Measurements from ENCODE around the gene RBM20.

DNA sequence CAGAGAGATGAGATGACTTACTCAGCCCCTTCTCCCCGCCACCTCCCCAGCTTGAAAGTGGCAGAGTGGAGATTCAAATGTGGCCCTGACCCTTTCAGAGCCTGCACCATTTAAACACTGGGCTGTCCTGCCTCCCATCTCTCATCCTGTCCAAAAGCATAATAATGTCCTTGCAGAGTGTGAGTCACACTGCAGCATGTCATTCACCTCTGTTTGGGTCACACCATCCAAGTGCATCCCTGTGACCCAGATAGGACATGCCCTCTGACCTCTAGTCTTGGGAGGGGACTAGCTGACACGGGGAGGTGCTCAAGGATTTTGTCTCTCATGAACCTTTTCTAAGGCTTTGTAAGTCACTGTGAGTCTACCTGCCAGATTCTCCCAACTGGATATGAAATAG is 138.5 kb downstream of the RBM20 start:
- TF ChIP-seq, protein P1, sequence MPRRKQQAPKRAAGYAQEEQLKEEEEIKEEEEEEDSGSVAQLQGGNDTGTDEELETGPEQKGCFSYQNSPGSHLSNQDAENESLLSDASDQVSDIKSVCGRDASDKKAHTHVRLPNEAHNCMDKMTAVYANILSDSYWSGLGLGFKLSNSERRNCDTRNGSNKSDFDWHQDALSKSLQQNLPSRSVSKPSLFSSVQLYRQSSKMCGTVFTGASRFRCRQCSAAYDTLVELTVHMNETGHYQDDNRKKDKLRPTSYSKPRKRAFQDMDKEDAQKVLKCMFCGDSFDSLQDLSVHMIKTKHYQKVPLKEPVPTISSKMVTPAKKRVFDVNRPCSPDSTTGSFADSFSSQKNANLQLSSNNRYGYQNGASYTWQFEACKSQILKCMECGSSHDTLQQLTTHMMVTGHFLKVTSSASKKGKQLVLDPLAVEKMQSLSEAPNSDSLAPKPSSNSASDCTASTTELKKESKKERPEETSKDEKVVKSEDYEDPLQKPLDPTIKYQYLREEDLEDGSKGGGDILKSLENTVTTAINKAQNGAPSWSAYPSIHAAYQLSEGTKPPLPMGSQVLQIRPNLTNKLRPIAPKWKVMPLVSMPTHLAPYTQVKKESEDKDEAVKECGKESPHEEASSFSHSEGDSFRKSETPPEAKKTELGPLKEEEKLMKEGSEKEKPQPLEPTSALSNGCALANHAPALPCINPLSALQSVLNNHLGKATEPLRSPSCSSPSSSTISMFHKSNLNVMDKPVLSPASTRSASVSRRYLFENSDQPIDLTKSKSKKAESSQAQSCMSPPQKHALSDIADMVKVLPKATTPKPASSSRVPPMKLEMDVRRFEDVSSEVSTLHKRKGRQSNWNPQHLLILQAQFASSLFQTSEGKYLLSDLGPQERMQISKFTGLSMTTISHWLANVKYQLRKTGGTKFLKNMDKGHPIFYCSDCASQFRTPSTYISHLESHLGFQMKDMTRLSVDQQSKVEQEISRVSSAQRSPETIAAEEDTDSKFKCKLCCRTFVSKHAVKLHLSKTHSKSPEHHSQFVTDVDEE (CRISPR knock-in tag; IDR thresholded peaks at IDR 0.05): no peak
- TF ChIP-seq, protein P2, sequence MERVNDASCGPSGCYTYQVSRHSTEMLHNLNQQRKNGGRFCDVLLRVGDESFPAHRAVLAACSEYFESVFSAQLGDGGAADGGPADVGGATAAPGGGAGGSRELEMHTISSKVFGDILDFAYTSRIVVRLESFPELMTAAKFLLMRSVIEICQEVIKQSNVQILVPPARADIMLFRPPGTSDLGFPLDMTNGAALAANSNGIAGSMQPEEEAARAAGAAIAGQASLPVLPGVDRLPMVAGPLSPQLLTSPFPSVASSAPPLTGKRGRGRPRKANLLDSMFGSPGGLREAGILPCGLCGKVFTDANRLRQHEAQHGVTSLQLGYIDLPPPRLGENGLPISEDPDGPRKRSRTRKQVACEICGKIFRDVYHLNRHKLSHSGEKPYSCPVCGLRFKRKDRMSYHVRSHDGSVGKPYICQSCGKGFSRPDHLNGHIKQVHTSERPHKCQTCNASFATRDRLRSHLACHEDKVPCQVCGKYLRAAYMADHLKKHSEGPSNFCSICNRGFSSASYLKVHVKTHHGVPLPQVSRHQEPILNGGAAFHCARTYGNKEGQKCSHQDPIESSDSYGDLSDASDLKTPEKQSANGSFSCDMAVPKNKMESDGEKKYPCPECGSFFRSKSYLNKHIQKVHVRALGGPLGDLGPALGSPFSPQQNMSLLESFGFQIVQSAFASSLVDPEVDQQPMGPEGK (CRISPR knock-in tag; IDR thresholded peaks at IDR 0.05; ENCODE audit: borderline replicate concordance): no peak
- no peak for TF ChIP-seq ZFP30 (CRISPR knock-in tag; IDR thresholded peaks at IDR 0.05)
- TF ChIP-seq SNAI2 (CRISPR knock-in tag; IDR thresholded peaks at IDR 0.05): no peak
- TF ChIP-seq ARNTL (CRISPR knock-in tag; IDR thresholded peaks at IDR 0.05; ENCODE audit: borderline replicate concordance, low read depth): no peak

Data from SK-N-SH treated with all-trans-retinoic acid at 6 μM for 48 hours (cell line).